Peyer's patch (tissue), 4 donors: Measurements from ENCODE around the gene TMEM18.

Source experiments
- POLR2A ChIP-seq, 2 donors: fragments of 450-650 bp; IDR thresholded peaks; one replicate each; pipeline ENCODE4 v1.5.1; 2017; ENCODE audit warnings: antibody characterized with exemption in 2 of 2, mild to moderate bottlenecking in 2 of 2, moderate library complexity in 2 of 2
- TF ChIP-seq, protein P1 (sequence below), 6 experiments: fragments of 450-650 bp in 4 of 6; fragments of 200-600 bp in 2 of 6; sonication (generic) in 1 of 6; IDR thresholded peaks; one replicate each; pipeline ENCODE4 v1.5.1; 2017 to 2019; ENCODE audit warnings: antibody characterized with exemption in 6 of 6, mild to moderate bottlenecking in 3 of 6, moderate library complexity in 1 of 6

DNA sequence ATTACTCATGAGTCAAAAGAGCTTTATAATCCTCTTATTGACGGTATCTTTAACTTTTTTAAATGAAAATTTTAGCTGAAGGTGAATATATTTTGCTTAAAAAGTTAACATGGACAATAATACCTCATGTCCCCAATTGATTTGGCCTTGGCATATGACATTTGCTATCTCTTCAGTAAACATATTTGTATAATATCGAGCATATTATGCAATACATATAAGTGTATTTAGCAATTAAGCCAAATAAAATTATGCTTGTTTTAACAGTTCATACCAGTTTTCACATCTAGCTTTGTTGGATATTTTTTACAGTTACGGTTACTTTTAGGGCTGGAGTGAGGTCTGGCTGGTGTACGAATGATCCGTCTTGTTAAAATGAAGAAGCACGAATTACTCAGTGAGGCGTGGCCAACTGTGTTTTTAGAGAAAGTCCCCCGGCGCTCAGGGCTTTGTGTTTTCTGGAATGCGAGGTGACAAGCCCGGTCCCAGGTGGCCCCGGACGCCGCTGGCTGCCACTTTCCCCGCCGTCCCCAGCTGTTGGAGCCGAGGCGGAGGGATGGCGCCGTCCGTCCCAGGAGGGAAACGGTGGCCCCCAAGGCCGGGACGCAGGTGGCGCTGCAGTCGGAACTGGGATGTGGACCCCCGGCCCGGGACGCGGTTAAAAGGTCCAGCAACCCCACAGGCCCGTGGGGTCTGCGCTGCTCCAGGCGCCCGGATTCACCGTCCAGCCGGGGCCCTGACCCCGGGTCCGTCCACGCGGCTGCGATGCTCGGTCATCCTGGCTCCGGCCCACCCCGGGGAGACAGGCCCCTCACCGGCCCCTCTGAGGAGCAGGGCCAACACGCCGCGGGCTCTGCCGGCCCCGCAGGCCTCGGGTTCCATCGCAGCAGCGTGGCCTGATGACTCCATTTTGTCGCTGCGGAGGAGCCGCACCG is 41.3 kb downstream of the TMEM18 start:
- TF ChIP-seq, protein P1, sequence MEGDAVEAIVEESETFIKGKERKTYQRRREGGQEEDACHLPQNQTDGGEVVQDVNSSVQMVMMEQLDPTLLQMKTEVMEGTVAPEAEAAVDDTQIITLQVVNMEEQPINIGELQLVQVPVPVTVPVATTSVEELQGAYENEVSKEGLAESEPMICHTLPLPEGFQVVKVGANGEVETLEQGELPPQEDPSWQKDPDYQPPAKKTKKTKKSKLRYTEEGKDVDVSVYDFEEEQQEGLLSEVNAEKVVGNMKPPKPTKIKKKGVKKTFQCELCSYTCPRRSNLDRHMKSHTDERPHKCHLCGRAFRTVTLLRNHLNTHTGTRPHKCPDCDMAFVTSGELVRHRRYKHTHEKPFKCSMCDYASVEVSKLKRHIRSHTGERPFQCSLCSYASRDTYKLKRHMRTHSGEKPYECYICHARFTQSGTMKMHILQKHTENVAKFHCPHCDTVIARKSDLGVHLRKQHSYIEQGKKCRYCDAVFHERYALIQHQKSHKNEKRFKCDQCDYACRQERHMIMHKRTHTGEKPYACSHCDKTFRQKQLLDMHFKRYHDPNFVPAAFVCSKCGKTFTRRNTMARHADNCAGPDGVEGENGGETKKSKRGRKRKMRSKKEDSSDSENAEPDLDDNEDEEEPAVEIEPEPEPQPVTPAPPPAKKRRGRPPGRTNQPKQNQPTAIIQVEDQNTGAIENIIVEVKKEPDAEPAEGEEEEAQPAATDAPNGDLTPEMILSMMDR (IDR thresholded peaks at IDR 0.05): no peak
- TF ChIP-seq POLR2A (IDR thresholded peaks at IDR 0.05): no peak
